Ammon's horn (tissue), 1 donor: ENCODE measurements around the gene PCDHGA8.
"Not testable (repeated sequence)": the region's sequence is repeated elsewhere in the genome, so short reads cannot be mapped to it uniquely, and the experiment has no call there.

Experiments
- DNase-seq: peaks from one replicate; pipeline ENCODE4 v3.0.0-alpha.2; 2016; ENCODE audit warnings: low spot score

Gene PCDHGA8

GRCh38 chr5:141392429-141393198 lies at the start of gene PCDHGA8:
PCDHGA8 (plus strand) TSS chr5:141392633; CDS start chr5:141392814, 181 bp downstream.
- no peak for DNase-seq

- DNase-seq, result no peak
These were observed 49.7 kb upstream of the PCDHGA8 start for GRCh38 chr5:141342773-141343172.

GRCh38 chr5:141343242-141343952 lies 49.0 kb upstream of the PCDHGA8 start, which contains the start of gene PCDHGA3:
PCDHGA3 (plus strand) TSS chr5:141343829; CDS start chr5:141344034, 205 bp downstream.
- DNase-seq, result no peak

GRCh38 chr5:141343953-141344463 lies 48.4 kb upstream of the PCDHGA8 start:
- DNase-seq, result no peak

GRCh38 chr5:141345327-141345726 lies 47.1 kb upstream of the PCDHGA8 start:
- DNase-seq, result no peak

GRCh38 chr5:141346017-141346416 lies 46.4 kb upstream of the PCDHGA8 start:
- not testable (repeated sequence) for DNase-seq

- DNase-seq, result peak; percentile 44
These were observed 42.4 kb upstream of the PCDHGA8 start, which contains the start of gene PCDHGB1 for GRCh38 chr5:141349917-141350619. PCDHGB1 (plus strand) TSS chr5:141350099; CDS start chr5:141350261, 162 bp downstream.

GRCh38 chr5:141351591-141351990 lies 40.8 kb upstream of the PCDHGA8 start:
- DNase-seq, result no peak

GRCh38 chr5:141354900-141355469 lies 37.4 kb upstream of the PCDHGA8 start, which contains the start of gene PCDHGA4:
PCDHGA4 (plus strand) TSS chr5:141355021; CDS start chr5:141355108, 87 bp downstream.
- DNase-seq, result no peak

GRCh38 chr5:141355641-141356040 lies 36.8 kb upstream of the PCDHGA8 start:
- DNase-seq, result no peak

GRCh38 chr5:141356133-141356532 lies 36.3 kb upstream of the PCDHGA8 start:
- DNase-seq, result no peak

- no peak for DNase-seq
These were observed 35.5 kb upstream of the PCDHGA8 start for GRCh38 chr5:141356950-141357349.

GRCh38 chr5:141359790-141360426 lies 32.5 kb upstream of the PCDHGA8 start, which contains the start of gene PCDHGB2:
PCDHGB2 (plus strand) TSS chr5:141359994; CDS start chr5:141360136, 142 bp downstream.
- peak; percentile 30 for DNase-seq

- no peak for DNase-seq
These were observed 31.7 kb upstream of the PCDHGA8 start for GRCh38 chr5:141360685-141361084.

- no peak for DNase-seq
These were observed 29.7 kb upstream of the PCDHGA8 start for GRCh38 chr5:141362719-141363118.

- DNase-seq, result no peak
These were observed 28.3 kb upstream of the PCDHGA8 start, which contains the start of gene PCDHGA5 for GRCh38 chr5:141363952-141364660. PCDHGA5 (plus strand) TSS chr5:141364162; CDS start chr5:141364331, 169 bp downstream.

- DNase-seq, result no peak
These were observed 26.2 kb upstream of the PCDHGA8 start for GRCh38 chr5:141366016-141366896.

- peak; percentile 16 for DNase-seq
These were observed 22.2 kb upstream of the PCDHGA8 start, which contains the start of gene PCDHGB3 for GRCh38 chr5:141369994-141370848. PCDHGB3 (plus strand) TSS chr5:141370242; CDS start chr5:141370395, 153 bp downstream.
